Measurements from ENCODE around the gene AK9.

AK9 gene

DNA sequence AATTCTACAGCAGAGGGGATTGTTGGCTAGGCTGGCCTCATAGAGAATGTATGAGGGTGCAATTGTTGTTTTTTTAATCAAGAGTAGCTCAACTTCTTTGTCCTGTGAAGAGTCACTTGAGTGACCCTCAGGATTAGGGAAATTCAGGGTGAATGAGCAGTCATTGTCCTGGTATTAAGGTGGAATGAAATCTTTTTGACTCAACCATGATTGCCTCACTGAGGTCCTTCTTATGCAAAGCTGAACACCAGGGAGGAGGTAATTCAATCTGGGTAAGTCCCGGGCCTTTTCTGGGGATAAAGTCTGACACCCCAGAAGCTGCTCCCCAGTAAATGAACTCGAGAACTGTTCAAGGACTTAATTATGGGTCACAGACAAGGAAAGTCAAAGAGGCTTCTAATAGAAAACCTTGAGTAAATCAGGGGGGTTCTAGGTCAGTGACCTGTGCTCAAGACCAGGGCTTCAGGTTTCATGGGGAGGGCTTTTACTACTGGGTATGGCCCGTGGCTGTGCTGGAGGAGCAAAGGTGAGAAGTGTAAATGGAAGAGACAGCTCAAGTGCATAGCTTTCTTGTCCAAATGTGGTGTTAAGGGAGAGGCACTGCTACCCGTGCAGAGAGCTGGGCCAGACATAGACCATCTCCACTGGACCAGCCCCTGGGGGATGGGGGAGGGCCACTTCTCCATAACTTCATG lies 182.7 kb downstream of the AK9 start:
- DNase-seq = no peak

DNA sequence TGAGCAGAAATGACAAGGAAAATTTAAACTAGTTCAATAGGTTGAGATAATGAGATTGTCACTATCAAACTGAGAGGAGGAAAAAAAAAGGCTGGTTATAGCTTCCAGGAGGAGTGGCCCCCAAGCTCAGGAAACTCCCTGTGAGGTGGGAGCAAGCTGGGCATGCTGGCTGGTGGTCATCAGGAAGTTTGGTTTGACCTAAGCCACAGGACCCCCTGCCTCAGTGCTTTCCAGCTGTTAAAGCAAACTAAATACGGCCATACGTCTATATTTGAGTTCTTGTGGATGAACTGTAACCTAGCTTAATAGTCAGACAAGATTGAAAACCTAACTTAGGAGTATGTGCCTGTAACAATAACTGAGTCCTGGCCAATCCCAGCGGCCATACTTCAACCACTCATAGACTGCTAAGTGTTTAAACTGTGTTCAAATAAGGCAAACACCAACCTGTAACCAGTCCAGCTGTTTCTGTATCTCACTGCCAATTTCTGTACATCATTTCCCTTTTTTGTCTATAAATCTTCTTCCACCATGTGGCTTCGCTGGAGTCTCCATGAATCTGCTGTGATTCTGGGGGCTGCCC lies 183.4 kb downstream of the AK9 start:
- no peak for DNase-seq

DNA sequence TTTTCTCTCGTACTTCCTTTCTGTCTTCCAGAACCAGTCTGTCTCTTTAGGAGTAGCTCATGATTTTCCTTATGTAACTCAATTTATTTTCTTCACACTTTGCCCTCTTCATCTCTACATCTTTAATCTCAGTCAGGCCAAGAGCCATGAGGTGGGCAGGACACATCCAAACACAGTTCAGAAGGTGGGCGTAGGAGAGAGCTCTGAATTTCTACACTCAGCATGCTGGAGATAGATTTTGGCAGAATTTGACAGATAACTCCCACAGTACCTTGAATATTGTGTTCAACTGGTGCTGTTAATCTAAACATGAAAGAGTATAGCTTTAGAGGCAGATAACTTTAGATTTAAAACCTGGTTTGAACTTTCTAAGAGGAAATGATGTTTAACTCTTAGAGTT lies 184.2 kb downstream of the AK9 start:
- no peak for DNase-seq

DNA sequence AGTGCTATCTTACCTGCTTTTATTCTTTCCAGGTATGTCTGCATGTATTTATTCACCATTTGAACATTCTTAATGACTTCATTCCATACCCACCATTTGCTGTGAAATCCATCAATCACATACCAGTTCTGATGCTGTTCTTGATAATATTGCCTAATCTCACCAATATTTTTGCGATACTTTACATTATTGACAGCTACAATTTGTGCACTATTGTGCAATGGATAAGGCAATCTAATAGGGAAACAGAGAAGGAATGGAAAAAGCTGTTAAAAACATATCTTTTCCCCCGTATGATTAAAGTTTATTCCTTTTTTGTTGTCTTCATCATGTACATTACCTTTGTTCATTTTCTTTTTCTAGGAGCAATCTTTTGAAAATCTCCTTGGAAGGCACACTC lies 184.7 kb downstream of the AK9 start:
- no peak for DNase-seq

DNA sequence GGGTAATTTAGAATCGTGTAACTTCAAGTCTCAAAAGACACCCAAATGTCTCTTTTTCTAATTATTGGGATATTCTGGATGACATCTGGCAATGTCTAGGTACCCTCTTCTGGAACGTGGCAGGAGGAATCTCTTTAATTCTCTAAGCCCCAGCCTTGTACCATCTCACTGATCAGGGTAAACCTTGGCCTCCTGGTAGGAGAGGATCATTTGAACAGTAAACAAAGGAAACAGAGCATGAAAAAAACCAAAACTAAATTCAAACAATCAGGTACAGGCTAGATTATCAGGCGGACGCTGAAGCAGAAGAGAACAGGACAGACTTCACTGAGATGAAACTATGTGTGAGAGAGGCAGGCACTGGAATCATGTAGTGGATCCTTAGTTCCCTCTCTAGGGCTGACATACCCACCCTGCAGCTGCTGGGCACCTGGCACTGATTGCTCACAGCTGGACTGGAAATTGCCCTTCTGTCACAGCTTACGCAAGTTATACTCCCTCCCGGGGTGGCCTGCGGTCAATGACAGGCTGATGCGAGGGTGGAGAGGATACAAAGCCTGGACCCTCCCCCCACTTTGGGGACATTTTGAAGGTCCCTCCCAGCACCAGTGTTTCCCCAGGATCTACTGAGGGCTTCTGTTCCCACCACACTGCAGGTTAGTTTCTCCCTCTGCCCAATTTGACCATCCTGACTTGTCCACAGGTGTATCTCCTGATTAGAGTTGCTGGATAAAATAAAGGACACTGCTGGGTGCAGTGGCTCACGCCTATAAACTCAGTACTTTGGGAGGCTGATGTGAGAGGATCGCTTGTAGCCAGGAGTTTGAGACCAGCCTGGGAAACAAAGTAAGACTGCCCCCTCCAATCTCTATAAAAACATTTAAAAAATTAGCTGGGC lies 187.4 kb downstream of the AK9 start:
- no peak for DNase-seq

DNA sequence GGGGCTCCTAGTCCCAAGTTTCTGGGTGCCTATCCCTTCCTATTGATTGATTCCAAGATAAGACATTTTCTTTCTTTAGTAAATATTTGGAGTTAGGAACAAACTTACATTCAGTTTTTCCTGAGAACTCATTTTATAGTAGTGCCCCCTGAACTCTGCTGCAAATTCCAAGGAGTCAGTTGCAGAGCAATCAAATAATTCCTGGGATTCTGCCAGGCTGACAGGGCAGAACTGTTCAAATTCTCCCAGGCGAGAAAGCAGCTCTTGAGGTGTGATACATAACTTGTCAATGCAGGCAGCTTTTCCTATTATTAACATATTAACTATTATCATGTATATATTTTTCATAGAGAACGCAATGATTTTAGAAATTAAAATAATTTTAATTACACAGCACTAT lies 192.1 kb downstream of the AK9 start:
- DNase-seq = no peak

DNA sequence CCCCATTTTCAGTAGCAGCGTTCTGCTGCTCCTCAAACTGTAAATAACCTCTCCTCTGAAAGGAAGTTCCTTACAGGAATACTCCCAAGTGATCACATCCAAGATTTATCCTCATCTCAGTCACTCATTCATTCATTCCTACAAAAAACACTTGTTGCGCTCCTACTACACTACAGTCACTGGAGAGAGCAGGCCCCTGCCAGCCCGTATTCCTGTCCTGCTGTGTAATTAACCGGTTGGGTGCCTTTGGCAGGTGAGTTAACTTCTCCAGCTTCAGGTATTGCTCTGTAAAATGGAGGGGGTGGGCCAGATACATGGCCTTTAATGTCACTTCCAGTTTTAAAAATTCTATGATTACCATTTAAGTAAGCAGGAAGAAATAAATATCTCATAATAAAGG lies 192.9 kb downstream of the AK9 start:
- DNase-seq = no peak

DNA sequence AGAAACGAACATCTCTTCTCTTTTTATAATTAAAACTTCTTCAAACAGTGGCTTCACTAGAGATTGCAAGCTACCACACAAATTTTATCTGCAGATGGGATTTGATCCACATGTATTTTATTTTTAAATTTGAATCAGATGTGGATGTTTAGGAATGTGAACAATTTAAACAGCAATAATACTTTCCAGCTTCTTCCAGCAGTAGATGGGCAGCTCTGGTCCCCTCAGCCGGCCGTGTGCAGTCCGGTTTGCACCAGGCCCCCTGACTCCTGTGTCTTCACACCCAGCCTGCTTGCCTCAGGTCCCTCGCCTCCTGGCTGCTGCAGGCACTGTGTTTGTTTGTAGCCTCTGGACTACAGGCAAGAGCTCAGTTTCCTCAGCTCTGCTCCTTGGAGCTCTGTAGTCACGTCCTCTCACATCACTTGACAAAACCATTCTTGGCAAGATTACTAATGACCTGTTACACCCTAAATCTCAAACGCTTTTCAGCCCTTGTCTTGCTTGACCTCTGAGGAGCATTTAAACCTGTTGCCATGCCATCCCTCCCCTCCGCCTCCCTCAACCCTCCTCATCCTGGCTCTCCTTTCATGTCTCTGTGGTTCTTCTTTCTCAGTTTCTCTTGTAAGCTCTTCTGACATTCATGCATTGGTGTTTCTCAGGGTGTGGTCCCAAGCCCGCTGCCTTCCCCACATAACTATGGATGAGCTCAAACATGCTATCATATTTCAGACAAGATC lies 194.8 kb downstream of the AK9 start:
- DNase-seq = no peak

DNA sequence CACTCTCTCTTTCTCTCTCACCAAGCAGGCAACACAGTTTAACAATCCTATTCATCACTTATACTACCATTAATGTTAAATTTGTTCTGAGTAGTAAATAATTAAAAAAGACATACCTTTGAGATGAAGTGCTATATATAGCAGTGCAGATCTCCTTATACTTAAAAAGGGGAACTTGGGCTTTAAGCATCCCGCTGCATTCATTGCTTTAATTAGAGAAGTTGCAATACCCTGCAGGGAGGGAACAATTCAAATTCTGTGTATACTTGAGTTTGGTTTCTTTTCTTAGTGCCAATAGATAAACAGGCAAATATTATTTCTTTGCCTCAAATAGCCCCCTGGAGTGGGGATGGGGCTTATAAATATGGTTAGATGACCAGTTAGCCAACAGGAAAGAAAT lies 197.1 kb downstream of the AK9 start:
- DNase-seq = no peak

DNA sequence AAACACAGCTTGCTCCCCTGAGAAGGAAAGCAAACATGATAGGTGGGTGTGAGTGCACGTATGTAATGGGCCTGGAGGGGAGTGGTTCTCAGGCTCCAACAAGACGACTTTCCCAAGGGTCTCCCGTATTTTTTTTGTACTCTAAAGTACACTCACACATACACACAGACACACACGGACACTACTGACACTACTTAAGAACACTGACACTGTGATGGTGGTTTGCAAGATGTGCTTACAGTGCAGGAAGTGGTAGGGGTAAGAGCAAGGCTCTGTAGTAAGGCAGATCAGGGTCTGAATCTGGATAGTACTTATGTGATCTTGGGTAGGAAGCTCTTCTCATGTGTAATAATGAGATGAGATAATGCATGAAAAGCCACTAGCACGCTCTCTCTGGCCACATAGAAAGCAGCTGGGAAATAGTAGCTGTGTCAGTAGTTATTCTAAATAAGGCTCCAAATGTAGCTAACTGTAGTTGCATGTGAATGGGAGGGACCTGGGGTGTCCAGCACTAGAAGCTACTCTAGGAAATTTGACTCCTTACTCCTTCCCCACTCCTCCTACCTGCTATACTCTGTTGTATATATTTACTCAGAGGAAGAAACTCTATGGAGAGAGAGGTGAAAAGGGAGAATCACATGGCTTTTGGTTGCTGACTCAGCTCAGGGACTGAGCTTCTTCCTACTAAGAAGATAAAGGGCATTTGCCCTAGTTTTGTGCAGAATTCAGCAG lies 199.6 kb downstream of the AK9 start:
- no peak for DNase-seq

DNA sequence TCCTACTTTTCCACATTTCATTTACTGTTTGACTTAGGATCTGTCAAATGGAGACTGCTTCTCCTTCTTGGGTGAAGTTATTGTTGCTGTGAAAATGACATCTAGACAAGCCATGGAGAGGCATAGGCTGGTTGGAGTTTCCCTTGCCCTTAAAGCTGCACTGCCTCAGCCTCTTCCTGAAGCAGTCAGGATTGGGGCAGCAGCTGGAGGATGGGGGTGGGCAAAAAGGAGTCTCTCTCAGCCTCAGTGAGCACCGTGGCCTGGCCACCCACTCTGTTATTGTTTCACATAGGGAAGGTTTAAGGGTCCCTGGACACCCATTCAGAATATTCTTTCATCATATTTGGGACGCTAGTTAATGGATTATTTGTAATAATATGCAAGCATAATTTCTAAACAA lies 200.3 kb downstream of the AK9 start:
- no peak for DNase-seq

DNA sequence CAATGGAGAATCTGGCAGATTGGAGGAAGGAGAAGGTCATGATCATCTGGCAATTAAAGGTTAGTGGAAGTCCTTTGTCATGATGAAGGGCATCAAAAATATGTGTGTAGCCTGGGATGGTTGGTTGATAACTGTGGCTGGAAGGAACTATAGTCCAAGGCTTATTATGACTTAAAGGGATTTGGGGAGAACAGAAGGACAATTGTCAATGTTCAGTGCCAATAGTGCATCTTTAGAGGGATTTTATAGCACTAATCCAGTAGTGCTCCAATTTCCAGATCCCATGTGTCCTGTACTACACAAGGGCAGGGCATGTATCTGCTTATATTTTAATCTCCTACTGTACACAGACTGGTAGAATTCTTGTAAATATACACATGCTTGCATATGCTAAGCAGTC lies 203.0 kb downstream of the AK9 start:
- DNase-seq = no peak

DNA sequence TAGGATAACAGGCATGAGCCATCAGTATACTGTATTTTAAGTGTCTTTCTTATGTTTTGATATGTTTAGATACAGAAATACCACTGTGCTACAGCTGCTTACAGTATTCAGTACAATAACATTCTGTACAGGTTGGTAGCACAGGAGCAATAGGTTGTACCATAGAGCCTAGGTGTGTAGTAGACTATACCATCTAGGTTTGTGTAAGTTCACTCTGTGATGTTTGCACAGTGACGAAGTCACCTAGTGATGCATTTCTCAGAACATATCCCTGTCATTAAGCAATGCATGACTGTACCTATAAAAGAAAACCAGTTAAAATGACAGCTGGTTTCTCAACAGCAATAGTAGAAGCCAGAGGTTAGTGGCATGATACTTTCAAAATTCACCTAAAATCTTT lies 204.9 kb downstream of the AK9 start:
- no peak for DNase-seq

DNA sequence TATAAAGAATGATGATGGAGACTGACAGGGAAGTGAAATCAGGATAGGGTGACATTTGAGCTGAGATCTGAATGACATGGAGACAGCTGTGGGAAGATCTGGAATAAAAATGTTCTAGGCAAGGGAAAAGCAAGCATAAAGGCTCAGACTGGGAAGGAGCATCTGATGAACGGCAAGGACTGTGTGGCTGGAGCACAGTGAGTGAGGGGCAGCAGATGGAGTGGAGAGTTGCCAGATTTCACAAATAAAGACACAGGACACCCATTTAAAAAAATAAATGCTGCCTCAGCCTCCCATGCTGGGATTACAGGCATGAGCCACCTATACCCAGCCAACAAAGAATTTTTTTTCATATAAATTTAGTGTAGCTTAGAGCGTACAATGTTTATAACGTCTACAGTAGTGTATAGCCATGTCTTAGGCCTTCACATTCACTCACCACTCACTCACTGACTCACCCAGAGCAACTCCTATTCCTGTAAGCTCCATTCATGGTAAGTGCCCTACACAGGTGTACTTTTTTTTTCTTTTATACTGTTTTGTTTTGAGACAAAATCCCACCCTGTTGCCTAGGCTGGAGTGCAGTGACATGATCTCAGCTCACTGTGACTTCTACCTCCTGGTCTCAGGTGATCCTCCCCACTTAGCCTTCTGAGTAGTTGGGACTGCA lies 205.6 kb downstream of the AK9 start:
- DNase-seq = no peak

DNA sequence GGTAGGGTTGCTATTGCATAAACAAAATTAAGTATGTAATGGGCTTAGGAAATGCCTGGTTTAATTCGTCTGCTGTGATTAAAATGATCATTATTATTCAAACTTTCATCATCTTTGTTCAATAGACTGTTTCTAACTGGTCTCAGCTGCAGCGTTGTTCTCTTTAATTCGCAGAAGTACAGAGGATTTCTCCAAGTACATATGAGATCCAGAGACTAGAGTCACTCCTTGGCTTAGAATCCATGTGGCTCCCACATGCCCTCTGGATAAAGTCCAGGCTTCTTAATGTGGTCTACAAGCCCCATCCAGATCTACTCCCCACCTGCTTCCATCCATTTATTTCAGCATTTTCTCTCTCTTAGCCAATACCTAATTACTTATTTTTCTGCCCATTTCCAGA lies 206.9 kb downstream of the AK9 start:
- no peak for DNase-seq

DNA sequence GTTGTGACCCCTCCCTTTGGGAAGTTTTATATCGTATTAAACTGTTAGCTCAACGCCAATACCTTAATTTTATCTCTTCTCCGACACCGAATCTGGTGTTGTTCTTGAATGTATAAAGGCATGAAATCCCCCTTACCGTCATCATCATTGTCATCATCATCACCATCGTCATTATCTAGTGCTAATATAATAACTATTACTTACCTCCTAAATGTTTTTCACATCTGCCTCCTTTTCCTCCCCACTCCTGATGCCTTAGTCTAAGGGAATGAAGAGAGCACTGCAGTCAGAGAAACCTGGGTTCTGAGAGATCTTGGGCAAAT lies 207.3 kb downstream of the AK9 start:
- no peak for DNase-seq

DNA sequence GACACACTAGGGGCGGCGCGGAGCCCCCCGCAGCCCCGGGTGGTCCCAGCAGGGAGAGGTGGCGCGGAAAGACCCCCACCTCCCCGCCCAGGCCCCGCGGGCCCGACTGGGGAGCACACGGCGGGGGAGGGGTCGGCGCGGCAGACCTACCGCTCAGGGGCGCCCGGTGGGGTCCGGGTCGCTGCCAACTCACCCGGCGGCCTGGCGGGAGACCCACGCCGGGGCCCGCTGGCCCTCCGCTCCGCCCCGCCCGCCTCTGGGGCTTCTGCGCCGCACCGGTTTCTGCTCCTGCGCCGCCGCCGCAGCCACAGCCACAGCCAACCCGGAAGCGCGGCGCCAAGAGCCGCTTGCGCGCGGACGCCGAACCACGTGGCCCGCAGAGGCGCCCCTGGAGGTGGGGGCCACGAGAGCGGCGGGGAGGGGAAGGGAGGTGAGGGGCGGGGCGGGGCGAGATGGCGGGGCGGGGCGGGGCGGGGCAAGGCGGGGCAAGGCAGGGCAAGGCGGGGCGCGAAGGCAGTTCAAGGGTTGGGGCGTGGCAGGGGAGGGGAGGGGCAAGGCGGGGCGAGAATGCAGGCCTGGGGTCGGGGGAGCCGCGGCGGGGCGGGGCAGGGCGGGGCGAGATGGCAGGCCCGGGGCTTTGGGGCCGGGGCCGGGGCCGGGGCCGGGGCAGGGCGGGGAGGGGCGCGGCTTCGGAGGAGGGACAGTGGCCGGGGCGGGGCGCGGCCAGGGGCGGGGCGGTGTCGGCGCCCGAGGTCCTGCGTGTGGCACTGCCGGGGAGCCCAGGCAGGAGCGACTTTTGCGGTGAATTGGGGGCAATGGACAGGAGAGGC lies 207.9 kb downstream of the AK9 start, which contains the start of gene ZBTB24:
Gene ZBTB24 (minus strand): TSS at position 315 of the 830 bp plus-strand sequence. CDS start 1,193 bp downstream, outside the sequence.
- DNase-seq = peak; percentile 65

DNA sequence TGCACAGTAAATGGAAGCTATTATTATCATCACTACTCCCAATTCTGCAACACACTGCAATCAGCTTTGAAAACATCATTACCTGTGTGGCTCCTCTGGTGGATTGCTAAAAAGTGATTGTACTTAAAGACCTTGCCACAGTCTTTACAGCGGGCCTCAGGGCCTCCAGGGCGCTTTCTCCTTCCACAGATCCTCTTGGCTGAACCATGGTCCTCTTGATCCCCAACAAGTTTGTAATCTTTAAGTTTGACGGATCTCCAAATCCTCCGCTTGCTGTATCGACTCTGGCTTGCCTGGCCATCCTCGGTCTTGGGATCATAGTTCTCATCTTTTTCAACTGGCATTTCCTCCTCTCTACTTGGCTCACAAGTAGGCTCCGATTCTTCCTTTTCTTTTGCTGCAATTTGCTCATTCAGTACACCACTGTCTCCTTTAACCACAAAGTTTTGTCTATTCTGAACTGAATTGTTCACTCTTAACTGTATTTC lies 210.0 kb downstream of the AK9 start:
- no peak for DNase-seq

DNA sequence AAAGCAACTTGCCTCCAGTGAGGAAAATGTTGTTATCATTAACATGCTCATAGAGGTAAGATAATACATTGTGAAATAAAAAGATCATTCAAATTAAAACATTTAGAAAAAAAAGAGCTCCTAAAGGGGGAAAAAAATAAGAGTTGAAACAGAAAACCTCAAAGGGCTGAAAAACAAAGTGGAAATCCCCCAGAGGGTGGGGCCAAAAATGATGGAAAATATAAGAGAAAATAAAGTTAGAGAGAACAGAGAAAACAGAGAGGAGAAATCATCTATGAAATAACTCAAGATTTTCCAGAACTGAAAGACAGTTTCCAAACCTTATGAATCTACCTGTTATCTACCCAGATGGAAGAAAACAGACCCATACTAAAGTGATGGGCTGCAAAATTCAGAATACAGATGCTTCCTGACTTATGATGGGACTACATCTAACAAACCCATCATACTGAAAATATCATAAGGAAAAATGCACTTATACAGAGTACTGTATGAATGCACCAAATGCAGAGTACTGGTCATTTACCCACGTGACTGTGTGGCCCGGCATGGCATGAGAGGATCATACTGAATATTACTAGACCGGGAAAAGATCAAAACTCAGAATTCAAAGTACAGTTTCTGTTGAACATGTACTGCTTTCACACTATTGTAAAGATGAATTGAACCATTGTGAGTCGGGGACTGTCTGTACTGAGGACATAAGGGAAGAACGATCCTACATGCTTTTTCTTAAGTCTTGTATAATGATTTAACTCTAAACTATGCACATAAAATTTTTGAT lies 212.0 kb downstream of the AK9 start:
- no peak for DNase-seq

DNA sequence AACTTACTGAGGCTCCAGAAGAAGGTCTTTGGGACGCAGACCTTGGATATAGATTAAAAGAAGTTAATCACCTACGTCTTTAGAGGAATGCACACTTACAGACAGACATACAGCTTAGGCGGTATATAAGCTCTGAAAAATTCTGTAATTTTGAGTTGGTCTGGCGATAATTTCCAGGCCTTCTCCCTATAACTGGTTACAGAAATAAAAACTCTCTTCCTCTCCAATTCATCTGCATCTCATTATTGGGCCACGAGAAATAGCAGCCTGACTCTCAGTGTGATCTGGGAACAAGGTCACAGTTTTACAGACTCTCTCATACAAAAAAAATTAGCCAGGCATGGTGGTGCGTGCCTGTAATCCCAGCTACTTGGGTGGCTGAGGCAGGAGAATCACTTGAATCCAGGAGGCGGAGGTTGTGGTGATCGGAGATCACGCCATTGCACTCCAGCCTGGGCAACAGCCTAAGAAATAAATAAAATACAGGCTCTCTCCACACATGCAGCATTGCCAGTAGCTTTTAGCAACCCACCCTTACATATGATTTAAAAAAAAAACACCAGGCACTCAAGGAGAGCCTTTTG lies 212.7 kb downstream of the AK9 start:
- DNase-seq = no peak
